Calu3 (cell line): Measurements from ENCODE around the gene NPAS3. TPM values are rescaled to one million over a fixed set of nuclear protein-coding genes. Genes with fewer than 3 reads are reported as not detected.

ENCODE experiments used
- BruUV-seq: library from RNA; stranded (reverse); fragments of 400-500 nt; replicated peaks from 2 replicates; lab custom pipeline; 2021; lab: Mats Ljungman, UMichigan
- CTCF ChIA-PET: fragments of 300-600 bp; sonication (Branson Sonifier 250); formaldehyde crosslinking; loops from one replicate; lab custom pipeline; 2022; ENCODE audit warnings: antibody characterized with exemption; lab: Charles Lee
- DNase-seq: peaks from one replicate; pipeline ENCODE4 v3.0.0; 2022
- H3K27ac Mint-ChIP-seq: one replicate; pipeline ENCODE4 v1.8.0; 2022; ENCODE audit warnings: mixed read lengths; ENCODE audit not compliant: unreplicated experiment
- H3K27me3 Mint-ChIP-seq: one replicate; pipeline ENCODE4 v1.8.0; 2022; ENCODE audit warnings: mixed read lengths; ENCODE audit not compliant: unreplicated experiment
- H3K36me3 Mint-ChIP-seq: one replicate; pipeline ENCODE4 v1.8.0; 2022; ENCODE audit warnings: mild to moderate bottlenecking, moderate library complexity, mixed read lengths; ENCODE audit not compliant: insufficient read depth, unreplicated experiment
- H3K4me1 Mint-ChIP-seq: one replicate; pipeline ENCODE4 v1.8.0; 2022; ENCODE audit warnings: mild to moderate bottlenecking, low read depth, mixed read lengths; ENCODE audit not compliant: unreplicated experiment
- H3K4me3 Mint-ChIP-seq: one replicate; pipeline ENCODE4 v1.8.0; 2022; ENCODE audit warnings: mild to moderate bottlenecking, low read depth, moderate library complexity, mixed read lengths; ENCODE audit not compliant: unreplicated experiment
- H3K9me3 Mint-ChIP-seq: one replicate; pipeline ENCODE4 v1.8.0; 2022; ENCODE audit warnings: low read depth, mixed read lengths; ENCODE audit not compliant: unreplicated experiment
- intact Hi-C: fragments of 100-400 bp; cut with micrococcal nuclease; formaldehyde crosslinking; loops from one replicate; pipeline ENCODE4 v1.10.0; 2022; ENCODE audit not compliant: unreplicated experiment
- total RNA-seq: library from RNA; stranded (reverse); gene quantifications from 2 replicates; pipeline ENCODE4 v1.2.3, GENCODE V29; 2022
- TF ChIP-seq, protein P1 (sequence below): fragments of 200-600 bp; IDR thresholded peaks from one replicate; pipeline ENCODE4 v1.8.0; 2022; ENCODE audit warnings: antibody characterized with exemption; ENCODE audit not compliant: unreplicated experiment

Gene NPAS3
- total RNA-seq, 1 experiment from 2014 or later: not detected

DNA sequence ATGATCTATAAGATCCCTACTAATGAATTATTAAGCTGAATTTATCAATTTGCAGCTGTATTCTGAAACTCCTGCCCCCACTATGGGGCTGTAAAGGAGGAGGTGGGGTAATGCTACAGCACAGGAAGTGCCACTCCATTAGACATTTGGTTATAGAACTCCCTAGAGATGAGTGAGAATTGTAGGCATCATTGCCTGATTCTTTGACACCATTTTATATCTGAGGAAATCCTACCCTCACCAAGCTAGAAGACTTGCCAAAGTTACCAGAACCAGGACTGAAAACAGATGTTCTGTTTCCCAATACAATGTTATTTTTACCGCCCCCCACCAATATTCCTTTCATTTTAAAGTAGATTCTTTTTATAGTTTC, 829.8 kb downstream of the NPAS3 start:
- H3K9me3 Mint-ChIP-seq: no peaks in the 10 kb centered on the region
- TF ChIP-seq, protein P1, sequence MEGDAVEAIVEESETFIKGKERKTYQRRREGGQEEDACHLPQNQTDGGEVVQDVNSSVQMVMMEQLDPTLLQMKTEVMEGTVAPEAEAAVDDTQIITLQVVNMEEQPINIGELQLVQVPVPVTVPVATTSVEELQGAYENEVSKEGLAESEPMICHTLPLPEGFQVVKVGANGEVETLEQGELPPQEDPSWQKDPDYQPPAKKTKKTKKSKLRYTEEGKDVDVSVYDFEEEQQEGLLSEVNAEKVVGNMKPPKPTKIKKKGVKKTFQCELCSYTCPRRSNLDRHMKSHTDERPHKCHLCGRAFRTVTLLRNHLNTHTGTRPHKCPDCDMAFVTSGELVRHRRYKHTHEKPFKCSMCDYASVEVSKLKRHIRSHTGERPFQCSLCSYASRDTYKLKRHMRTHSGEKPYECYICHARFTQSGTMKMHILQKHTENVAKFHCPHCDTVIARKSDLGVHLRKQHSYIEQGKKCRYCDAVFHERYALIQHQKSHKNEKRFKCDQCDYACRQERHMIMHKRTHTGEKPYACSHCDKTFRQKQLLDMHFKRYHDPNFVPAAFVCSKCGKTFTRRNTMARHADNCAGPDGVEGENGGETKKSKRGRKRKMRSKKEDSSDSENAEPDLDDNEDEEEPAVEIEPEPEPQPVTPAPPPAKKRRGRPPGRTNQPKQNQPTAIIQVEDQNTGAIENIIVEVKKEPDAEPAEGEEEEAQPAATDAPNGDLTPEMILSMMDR: no peak
- no TSS peak for BruUV-seq
- H3K4me3 Mint-ChIP-seq: no peak overlapping the region
- peaks cover 64% of the 10 kb centered on the region for H3K27me3 Mint-ChIP-seq
- CTCF ChIA-PET: no interaction called here
- no peak for DNase-seq
- intact Hi-C loops: no loop called here
- no peak overlapping the region for H3K27ac Mint-ChIP-seq
- H3K4me1 Mint-ChIP-seq: no peaks in the 10 kb centered on the region
- no peaks in the 10 kb centered on the region for H3K36me3 Mint-ChIP-seq

DNA sequence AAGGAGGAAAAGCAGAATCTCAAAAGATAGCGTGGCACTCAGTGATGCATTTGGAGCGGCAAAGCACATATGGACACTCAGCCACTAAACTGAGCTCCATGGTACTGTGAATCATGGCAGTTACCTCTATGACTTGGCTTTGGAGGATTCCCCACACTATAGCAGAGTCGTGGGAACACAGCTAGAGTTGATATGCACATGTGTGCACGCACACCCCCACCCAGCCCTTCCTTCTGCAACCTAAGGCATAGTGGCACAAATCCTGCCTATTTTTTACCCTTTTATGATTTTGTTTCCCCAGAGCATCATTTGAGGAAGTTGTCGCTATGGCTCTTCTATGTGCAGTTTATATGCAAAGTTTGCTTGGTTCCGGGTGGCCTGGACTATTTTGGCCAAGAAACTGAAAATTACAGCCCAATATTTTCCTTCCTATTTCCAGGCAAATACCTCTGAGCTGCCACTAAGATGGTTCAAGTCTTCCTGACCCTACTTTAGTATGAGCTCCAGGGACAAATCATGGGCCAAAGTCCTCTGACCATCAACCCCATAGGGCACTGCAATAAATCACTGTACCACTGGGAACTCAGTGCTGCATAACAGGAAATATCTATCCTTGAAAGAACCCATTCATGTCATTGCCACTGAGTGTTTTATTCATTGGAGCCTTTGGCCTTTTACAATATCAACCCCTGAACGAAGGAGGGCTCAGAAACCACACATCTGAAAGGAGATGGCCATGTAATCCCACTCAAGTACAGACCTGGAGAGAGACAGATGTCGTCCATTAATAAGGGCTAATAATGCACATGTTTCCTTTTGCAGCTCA, 834.7 kb downstream of the NPAS3 start:
- TF ChIP-seq, protein P1: no peak
- Mint-ChIP-seq H3K27ac (no peak overlapping the region), H3K27me3 (peaks cover 16% of the 10 kb centered on the region), H3K36me3 (no peaks in the 10 kb centered on the region), H3K4me3 (no peak overlapping the region), H3K9me3 (no peaks in the 10 kb centered on the region), H3K4me1 (no peaks in the 10 kb centered on the region)
- intact Hi-C loops: no loop called here
- DNase-seq: no peak
- CTCF ChIA-PET: interaction anchor here (0.5 kb wide), 1 partner anchor 440 kb away, joined by 3 read pairs; no protein-coding TSS in a partner anchor
- no TSS peak for BruUV-seq

DNA sequence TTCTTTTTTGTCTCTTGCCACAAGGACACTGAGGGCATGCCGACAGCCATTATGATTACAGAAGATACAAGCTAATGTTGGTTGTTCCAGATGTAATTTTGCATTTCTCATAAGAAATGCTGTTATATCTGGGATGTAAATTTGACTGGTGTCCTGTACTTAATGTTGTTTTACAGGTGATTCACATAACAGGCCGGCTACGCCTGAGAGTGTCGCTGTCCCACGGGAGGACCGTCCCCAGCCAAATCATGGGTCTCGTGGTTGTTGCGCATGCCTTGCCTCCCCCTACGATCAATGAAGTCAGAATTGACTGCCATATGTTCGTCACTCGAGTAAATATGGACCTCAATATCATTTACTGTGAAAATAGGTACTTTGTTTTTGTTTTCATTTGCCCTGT, 835.5 kb downstream of the NPAS3 start:
- Mint-ChIP-seq H3K4me1 (no peaks in the 10 kb centered on the region), H3K27me3 (peaks cover 10% of the 10 kb centered on the region), H3K36me3 (no peaks in the 10 kb centered on the region), H3K4me3 (no peak overlapping the region), H3K9me3 (no peaks in the 10 kb centered on the region), H3K27ac (no peak overlapping the region)
- TF ChIP-seq, protein P1: no peak
- BruUV-seq: no TSS peak
- intact Hi-C loops: no loop called here
- no peak for DNase-seq
- CTCF ChIA-PET: no interaction called here

DNA sequence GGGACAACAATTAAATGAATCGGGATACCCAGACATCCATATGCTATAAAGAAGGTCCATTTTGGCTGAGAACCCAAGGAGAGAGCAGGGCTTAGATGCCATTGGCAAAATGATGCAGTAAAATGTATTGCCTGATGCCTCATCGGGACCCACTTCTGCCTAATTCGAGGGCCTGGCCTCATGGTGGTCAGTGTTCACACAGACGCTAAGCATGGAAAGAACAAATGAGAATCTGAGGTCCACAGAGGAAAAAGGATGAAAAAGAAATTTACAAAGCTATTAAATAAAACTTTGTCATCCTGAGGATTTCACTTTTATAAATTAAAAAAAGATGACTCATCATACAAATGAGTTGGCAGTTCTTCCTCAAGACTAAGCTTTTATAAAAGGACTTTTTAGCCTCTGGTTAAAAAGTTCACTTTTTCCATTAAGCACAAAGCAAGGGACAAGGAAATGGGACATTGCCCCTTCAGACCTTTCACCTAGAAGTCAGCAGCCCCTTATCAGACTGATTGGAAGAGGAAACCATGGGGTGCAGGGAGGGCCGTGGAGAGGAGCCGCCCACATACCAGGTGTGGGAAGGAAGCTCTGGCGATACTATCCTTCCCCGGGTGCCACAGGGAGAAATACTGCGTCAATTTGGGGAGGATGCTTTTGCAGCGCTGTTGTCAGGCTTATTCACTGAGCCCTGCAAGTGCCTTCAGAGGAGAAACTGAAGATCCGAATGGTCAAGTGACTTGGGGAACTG, 836.2 kb downstream of the NPAS3 start:
- TF ChIP-seq, protein P1: no peak
- no peak overlapping the region for H3K27ac Mint-ChIP-seq
- DNase-seq: no peak
- H3K36me3 Mint-ChIP-seq: no peaks in the 10 kb centered on the region
- BruUV-seq: no TSS peak
- no peak overlapping the region for H3K4me3 Mint-ChIP-seq
- H3K27me3 Mint-ChIP-seq: peaks cover 10% of the 10 kb centered on the region
- intact Hi-C loops: no loop called here
- CTCF ChIA-PET: no interaction called here
- H3K9me3 Mint-ChIP-seq: no peaks in the 10 kb centered on the region
- no peaks in the 10 kb centered on the region for H3K4me1 Mint-ChIP-seq
